GM12872 (cell line): ENCODE results near the gene CDK6.

Experiments used
- TF ChIP-seq, protein P1 (sequence below): IDR thresholded peaks from 3 replicates; pipeline ENCODE4 v1.5.1; 2011; ENCODE audit warnings: low read depth, mild to moderate bottlenecking, low read length, moderate library complexity; ENCODE audit not compliant: insufficient read depth

CDK6 gene

DNA sequence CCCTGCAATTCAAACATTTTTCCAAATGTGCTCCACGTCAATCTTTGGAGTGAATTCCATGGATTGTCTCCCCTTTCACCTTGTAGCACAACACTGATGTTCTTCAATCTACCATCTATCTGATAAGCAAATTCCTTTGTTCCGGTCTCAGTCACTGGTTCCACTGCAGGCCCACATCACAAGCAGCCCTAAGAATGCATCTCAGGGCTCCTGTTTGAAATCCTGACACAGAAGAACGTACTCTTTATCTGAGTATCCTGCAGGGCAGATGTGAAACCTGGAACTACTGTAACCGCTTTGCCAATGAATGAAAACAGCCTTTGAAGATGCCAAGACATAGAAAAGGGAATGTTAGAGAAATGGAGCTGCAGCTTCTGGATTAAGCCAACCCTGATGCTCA lies 183.2 kb downstream of the CDK6 start:
- TF ChIP-seq, protein P1, sequence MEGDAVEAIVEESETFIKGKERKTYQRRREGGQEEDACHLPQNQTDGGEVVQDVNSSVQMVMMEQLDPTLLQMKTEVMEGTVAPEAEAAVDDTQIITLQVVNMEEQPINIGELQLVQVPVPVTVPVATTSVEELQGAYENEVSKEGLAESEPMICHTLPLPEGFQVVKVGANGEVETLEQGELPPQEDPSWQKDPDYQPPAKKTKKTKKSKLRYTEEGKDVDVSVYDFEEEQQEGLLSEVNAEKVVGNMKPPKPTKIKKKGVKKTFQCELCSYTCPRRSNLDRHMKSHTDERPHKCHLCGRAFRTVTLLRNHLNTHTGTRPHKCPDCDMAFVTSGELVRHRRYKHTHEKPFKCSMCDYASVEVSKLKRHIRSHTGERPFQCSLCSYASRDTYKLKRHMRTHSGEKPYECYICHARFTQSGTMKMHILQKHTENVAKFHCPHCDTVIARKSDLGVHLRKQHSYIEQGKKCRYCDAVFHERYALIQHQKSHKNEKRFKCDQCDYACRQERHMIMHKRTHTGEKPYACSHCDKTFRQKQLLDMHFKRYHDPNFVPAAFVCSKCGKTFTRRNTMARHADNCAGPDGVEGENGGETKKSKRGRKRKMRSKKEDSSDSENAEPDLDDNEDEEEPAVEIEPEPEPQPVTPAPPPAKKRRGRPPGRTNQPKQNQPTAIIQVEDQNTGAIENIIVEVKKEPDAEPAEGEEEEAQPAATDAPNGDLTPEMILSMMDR: no peak

DNA sequence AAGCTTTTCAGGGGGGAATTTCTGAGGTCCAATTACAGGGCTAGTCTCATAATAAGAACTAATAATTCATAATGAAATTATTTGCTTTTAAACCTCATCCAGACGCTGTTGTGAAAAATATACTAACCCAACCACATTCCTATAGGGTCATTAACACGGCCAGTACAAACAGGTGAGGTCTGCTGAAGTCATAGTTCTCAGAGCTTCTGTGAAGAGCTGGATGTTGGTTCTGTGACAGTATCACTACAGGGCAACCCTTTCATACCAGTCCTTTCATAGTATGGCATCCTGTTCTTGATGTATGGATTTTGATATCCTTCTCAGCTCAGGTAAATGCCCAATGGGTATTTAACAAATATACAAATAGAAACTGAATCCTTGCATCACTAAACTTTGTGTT lies 183.8 kb downstream of the CDK6 start:
- TF ChIP-seq, protein P1: no peak

DNA sequence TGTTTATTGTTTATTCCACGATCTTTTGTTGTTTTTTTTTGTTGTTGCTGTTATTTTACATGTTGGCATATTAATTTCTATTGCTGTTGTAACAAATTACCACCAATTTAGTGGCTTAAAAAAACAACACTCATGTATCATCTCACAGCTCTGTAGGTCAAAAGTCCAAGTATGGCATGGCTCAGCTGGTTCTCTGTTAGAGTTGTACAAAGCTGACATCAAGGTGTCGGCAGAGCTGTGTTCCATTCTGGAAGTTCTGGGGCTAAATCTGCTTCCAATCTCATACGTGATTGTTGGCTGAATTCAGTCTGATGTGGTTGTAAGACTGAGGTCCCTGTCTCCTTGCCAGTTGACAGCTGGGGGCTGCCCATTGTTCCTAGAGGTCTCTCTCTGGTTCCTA lies 186.0 kb downstream of the CDK6 start:
- TF ChIP-seq, protein P1: no peak

DNA sequence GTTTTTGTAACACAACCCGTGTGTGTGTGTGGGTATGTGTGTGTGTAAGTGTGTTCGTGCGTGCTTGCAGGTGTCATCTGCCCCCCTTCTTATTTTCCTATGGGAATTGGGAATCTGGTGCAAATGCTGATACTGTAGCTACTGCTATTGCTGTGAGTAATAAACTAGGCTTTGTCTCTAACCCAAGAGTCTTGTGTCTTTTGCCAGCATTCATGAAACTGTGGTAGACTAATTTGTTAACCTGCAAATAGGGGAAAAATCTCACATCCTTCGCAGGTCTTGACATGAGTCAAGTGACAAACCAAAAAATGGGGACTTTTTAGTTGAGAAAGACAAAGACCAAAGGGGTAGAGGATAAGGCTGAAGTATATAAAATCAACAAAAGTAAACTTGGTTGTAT lies 188.3 kb downstream of the CDK6 start:
- TF ChIP-seq, protein P1: no peak

DNA sequence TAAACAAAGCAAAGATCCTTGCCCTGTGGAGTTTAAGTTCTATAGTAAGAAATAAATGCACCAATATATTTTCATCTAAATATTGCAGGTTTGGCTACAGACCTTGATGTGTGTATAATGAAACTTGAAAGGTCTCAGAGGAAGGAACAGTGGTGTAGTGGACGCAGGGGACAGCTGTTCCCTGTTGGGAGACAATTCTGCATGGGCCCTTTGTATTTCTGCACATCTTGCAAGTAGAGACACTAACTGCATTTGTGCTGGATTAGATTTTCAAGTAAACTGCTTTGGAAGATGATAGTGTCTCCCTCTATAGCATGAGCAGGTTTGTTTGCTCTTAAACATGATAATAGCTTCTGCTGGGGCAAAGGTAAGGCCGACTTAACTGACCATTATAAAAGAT lies 188.7 kb downstream of the CDK6 start:
- TF ChIP-seq, protein P1: no peak

DNA sequence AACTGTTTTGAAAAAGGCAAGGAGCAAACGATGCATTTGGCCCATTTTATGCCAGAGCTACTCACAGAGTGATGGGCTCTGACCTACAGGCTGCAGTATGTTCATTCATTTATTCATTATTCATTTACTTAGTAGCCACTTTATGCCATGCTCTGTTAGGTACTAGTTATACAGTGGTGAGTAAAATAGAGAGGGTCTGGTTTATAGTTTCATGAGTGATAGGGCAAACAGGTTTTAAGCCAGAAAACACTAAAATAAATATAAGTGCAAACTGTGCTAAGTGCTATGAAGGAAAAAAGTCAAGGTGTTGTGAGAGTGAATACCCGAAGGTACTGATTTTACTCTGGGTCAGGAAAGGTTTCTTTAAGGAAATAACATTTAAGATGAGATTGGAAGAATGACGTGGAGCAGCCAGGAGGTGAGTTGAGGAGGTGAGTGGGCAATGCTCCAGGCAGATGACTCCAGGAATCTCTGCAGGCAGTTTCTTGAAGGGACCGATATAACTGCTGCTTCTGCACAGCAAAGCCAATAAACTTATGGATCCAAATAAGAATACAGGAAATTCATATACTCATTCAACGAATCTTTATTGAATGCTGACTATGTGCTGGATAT lies 189.3 kb downstream of the CDK6 start:
- TF ChIP-seq, protein P1: no peak

DNA sequence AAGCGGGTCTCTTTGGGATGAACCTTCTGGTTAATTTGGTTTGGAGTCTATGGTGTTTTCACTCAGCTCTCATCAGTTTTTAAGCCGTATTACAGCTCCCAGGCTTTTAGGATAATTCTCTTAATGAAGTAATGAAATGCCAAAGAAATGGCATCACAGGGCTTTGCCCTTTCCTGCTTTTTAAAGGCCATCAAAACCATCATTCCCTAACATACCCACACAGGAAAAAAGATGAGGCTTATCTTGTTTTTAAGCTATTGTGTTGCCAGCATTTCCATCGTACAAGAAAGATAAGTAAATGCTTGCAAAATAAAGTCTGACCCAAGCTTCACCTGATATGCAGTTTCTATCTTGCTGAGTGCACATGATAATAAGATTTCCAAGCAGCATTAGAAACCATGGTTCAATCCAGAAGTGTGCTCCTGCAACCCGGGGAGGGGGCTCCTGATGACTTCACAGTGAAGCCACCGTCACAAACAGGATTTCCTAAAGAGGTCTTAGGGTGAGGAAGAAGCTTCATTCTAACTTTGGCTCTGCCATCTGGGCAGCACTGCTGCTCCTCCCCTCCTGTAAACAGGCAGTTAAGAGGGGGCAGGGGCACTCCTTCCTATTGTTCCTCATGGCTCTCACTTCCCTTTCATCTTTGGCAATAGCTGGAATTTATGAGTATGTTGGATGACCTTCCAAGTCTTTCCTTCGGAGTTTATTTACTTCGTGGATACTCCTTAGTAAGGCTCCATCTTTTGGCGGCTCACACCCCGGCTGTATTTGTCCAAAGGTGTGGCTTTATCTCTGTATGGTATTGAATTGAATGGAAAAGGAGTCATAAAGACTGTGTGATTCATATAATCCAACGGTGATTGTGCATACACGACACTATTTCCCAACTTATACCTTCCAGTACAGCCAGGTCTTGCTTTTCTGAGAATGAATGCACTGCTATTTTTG lies 191.0 kb downstream of the CDK6 start:
- TF ChIP-seq, protein P1: no peak
